Thoracic aorta endothelial cell (primary cell): ENCODE results near the gene PAN2. TPM values are rescaled to one million over a fixed set of nuclear protein-coding genes. Genes with fewer than 3 reads are reported as not detected.

Source experiments
- small RNA-seq: library from RNA; depleted of rRNA; stranded (forward); fragments of <200 nt; gene quantifications from one replicate; pipeline ENCODE3, GENCODE V24; 2012
- total RNA-seq: library from RNA; depleted of rRNA; stranded (reverse); fragments of >200 nt; gene quantifications from 2 replicates; pipeline ENCODE4 v1.2.3, GENCODE V29; 2012

The PAN2 gene
- total RNA-seq = 13.3 and 18.8 TPM in 2 replicates

DNA sequence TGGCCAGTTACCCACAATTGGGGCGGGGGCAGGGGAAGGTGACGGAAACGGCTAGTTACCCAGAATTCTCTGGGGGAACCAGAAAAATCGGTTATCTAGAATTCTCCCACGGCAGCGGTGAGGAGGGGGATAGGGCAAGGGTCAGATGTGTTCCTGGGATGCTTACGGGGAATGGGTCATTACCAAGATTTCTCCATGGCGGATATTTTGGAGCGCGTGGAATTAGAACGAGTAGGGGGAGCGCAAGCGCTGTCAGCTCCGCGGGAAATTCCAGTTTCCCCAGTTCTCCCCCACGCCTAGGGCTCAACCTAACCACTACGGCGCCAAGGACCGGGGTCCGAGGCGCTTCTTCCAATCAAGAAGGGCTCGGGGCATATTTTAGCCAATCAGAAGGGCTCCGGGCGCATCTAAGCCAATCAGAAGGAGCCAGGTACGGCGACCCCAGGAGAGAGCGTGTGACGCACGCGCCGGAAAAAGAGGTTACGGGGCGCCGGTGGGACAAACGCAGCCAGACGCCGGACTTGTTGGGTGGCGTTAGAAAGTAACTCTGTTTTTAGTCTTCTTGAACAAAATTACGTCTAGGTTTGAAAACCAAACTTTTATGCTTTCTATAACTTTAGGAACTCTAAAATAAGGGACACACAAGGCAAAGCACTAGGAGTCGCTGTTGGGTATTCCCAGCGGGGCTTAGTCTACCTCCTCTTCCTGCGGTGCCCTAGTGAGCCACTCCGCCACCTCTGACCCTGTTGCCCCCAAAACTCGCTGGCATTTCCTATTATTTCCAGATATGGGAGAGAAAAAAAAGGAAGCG lies at the start of gene PAN2:
PAN2 (minus strand) TSS at position 322 of the 811 bp plus-strand sequence. CDS start 906 bp downstream, outside the sequence.

GRCh38 chr12:56362130-56363059 lies 28.6 kb upstream of the PAN2 start, which contains the start of gene APOF:
APOF (minus strand) TSS chr12:56362857; CDS start chr12:56362745, 112 bp downstream.

GRCh38 chr12:56359851-56360767 lies 26.3 kb upstream of the PAN2 start, which contains the start of gene STAT2:
STAT2 (minus strand) TSS chr12:56360107; CDS start chr12:56356571, 3,536 bp downstream.

DNA sequence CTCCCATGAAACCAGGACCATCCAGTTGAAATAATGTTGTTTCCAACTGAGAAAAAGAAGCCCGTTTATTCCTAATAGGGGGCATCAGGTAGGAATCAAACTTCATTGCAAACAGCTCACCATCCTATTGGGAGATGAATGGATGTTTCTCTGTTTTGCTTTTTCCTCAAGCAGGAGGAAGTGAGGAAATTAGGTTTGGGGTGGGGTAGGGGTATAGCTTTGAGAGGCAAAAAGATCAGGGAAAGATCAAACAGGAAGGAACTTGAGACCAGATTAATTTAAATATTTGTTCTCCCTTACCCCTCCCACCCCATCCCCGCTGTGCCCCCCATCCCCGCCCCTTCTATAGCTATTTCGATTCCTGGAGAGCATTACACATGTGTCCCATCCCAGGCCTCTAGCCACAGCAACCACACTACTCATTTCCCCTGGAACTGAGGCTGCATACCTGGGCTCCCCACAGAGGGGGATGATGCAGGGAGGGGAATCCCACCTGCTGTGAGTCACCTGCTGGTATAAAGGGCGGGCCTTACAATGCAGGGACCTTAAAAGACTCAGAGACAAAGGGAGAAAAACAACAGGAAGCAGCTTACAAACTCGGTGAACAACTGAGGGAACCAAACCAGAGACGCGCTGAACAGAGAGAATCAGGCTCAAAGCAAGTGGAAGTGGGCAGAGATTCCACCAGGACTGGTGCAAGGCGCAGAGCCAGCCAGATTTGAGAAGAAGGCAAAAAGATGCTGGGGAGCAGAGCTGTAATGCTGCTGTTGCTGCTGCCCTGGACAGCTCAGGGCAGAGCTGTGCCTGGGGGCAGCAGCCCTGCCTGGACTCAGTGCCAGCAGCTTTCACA lies 4.7 kb upstream of the PAN2 start, which contains the start of gene IL23A:
IL23A (plus strand) TSS at position 577 of the 850 bp plus-strand sequence; CDS start at position 738, 161 bp downstream.

DNA sequence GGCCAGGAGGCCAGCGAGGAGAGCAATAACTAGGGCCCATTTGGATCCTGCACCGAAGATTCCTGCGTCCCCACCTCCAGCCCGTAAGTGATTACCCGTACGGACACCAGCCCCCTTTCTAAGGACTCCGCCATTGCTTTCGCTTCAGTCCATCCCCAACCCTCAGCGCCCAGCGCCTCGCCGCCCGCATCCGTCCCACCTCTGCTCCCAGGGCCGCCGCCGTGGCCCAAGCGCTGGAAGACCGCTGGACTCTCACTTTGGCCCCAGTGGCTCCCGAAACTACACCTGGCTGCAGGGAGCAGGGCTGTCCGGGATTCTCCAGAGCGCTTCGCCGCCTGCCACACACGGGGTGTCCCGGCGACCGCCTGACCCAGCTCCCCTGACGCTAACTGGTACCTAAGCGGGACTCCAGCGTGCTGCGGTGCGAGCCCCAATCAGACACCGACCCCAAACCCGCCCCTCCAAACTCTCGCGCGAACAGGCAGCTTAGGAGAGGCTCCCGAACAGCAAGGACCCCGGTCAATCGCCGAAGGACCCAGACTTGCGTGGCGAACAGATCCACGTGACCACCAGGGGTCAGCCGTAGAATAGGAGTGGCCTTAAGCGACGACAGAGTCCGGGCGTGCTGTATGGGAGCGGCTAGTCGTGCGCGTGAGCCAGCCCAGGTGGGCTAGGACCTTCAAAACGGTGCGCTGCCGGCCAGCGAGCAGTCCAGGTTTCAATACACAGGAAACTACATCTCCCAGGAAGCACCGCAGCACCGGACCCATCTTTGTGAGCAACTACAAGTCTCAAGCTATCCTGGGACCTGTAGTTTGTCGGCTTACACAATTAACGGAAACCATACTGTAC lies 18.0 kb downstream of the PAN2 start, which contains the start of gene CNPY2:
CNPY2 (minus strand) TSS at position 367 of the 852 bp plus-strand sequence. CDS start 771 bp downstream, outside the sequence.

GRCh38 chr12:56299853-56300643 lies 33.8 kb downstream of the PAN2 start, which contains the start of gene CS:
CS (minus strand) TSS chr12:56300330; CDS start chr12:56300201, 129 bp downstream.

DNA sequence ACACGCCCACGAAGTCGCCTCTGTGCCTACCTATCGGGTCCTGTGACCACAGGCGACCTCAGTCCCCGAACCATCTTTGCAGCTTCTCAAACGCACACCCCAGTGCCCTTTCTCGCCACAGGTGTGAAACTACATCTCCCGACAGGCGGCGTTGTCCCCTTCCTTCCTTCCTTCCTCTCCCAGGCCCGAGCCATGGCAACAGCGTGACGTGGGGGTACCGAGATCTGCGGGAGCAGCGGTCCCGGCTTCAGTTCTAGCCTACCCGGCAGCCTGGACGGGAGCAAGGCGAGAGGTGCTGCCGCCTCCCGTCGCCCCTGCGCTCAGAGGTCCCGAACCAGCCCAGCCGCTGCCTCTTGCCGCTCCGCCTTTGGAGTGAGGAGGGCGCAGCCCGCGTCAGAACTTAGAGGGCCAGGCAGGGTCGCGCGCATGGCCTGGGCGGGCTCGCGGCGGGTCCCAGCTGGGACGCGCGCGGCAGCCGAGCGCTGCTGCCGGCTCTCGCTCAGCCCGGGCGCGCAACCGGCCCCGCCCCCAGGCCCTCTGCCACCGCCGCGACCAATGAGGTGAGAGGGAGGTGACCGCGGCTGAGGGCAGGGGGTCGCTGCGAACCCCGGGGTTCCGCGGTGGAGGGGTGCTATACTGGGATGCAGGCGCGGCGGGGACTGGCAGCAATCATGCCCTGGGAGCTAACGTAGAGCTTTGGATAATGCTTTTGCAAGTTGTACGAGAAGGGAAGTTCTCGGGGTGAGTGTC lies 66.9 kb downstream of the PAN2 start, which contains the start of gene COQ10A:
COQ10A (plus strand) TSS at position 250 of the 750 bp plus-strand sequence; CDS start at position 427, 177 bp downstream.

Small RNA genes lying within 50 kb of the gene (small RNA-seq; reads per million reads assigned to genes)
- gene RNU7-40P = not detected

Other genes with a start within 250 kb of the PAN2 start
- gene PA2G4, start 229.4 kb downstream of the PAN2 start, total RNA-seq = 284 and 285 TPM in 2 replicates
- 2,466 and 4,153 TPM in 2 replicates for gene RPL41, start 217.4 kb downstream of the PAN2 start, total RNA-seq
- 6.2 and 6.5 TPM in 2 replicates for gene ZC3H10, start 215.7 kb downstream of the PAN2 start, total RNA-seq
- gene ESYT1, start 205.7 kb downstream of the PAN2 start, total RNA-seq = 259 and 330 TPM in 2 replicates
- gene MYL6B, start 181.4 kb downstream of the PAN2 start, total RNA-seq = 51.1 and 67.2 TPM in 2 replicates
- gene MYL6, start 175.6 kb downstream of the PAN2 start, total RNA-seq = 1,508 and 2,188 TPM in 2 replicates
- 72.1 and 75.0 TPM in 2 replicates for gene SMARCC2, start 144.5 kb downstream of the PAN2 start, total RNA-seq
- gene RNF41, start 112.1 kb downstream of the PAN2 start, total RNA-seq = 95.6 and 123 TPM in 2 replicates
- gene NABP2, start 109.7 kb downstream of the PAN2 start, total RNA-seq = 30.7 and 34.0 TPM in 2 replicates
- not detected in 2 replicates for gene SLC39A5, start 103.9 kb downstream of the PAN2 start, total RNA-seq
- gene ANKRD52, start 75.6 kb downstream of the PAN2 start, total RNA-seq = 19.9 and 25.0 TPM in 2 replicates
- 8.6 and 9.2 TPM in 2 replicates for gene COQ10A, start 67.1 kb downstream of the PAN2 start, total RNA-seq
- gene CS, start 33.7 kb downstream of the PAN2 start, total RNA-seq = 238 and 262 TPM in 2 replicates
- gene CNPY2, start 18.0 kb downstream of the PAN2 start, total RNA-seq = 86.9 and 93.8 TPM in 2 replicates
- gene IL23A, start 4.9 kb upstream of the PAN2 start, total RNA-seq = not detected in 2 replicates
- 67.8 and 71.0 TPM in 2 replicates for gene STAT2, start 26.1 kb upstream of the PAN2 start, total RNA-seq
- not detected in 2 replicates for gene APOF, start 28.9 kb upstream of the PAN2 start, total RNA-seq
- gene TIMELESS, start 115.4 kb upstream of the PAN2 start, total RNA-seq = 14.6 and 17.9 TPM in 2 replicates
- not detected in 2 replicates for gene MIP, start 120.7 kb upstream of the PAN2 start, total RNA-seq
- gene SPRYD4, start 134.6 kb upstream of the PAN2 start, total RNA-seq = 2.6 and 2.7 TPM in 2 replicates
- 0.13 and 0.22 TPM in 2 replicates for gene GLS2, start 154.2 kb upstream of the PAN2 start, total RNA-seq
- gene RBMS2, start 187.8 kb upstream of the PAN2 start, total RNA-seq = 43.8 and 53.7 TPM in 2 replicates